H1 (cell line): ENCODE data around the gene RILPL1. TPM values are rescaled to one million over a fixed set of nuclear protein-coding genes. Genes with fewer than 3 reads are reported as not detected.

Source experiments
- CTCF ChIA-PET: fragments of 300-600 bp; sonication (Branson Sonifier 250); formaldehyde crosslinking; loops from one replicate; lab custom pipeline; 2021; ENCODE audit not compliant: partially characterized antibody; lab: Charles Lee
- POLR2A ChIA-PET: fragments of 300-600 bp; sonication (Branson Sonifier 250); formaldehyde crosslinking; loops from one replicate; lab custom pipeline; 2021; ENCODE audit warnings: inconsistent platforms; ENCODE audit not compliant: partially characterized antibody; lab: Charles Lee
- DNase-seq, 2 experiments: peaks; one replicate each; pipeline versions ENCODE4 v3.0.0 to v3.0.0-alpha.2; 2010 to 2022; ENCODE audit warnings: low spot score in 2 of 2, low read depth in 1 of 2, mixed read lengths in 1 of 2
- FAIRE-seq: peaks from 2 replicates; lab custom pipeline; 2011; peaks lifted over from hg19 to GRCh38; lab: Jason Lieb, UNC
- H2AFZ ChIP-seq: 2 replicates; pipeline ENCODE4 v1.8.1; 2012; ENCODE audit warnings: low read length, inconsistent platforms
- H2AK5ac ChIP-seq: 2 replicates; pipeline ENCODE4 v1.6.1; 2013; ENCODE audit warnings: low read depth, low read length
- H2BK120ac ChIP-seq: replicated peaks from 2 replicates; pipeline ENCODE3; 2013; ENCODE audit warnings: low read depth, low read length, inconsistent platforms
- H2BK12ac ChIP-seq: 2 replicates; pipeline ENCODE4 v1.6.1; 2013; ENCODE audit warnings: low read depth, low read length
- H2BK15ac ChIP-seq: 2 replicates; pipeline ENCODE4 v1.6.1; 2013; ENCODE audit warnings: low read length
- H2BK20ac ChIP-seq: 2 replicates; pipeline ENCODE4 v1.6.1; 2013; ENCODE audit warnings: low read length
- H2BK5ac ChIP-seq: 2 replicates; pipeline ENCODE4 v1.6.1; 2013; ENCODE audit warnings: low read depth, low read length
- H3K14ac ChIP-seq: 2 replicates; pipeline ENCODE4 v1.6.1; 2013; ENCODE audit warnings: inconsistent platforms; ENCODE audit not compliant: insufficient read length
- H3K18ac ChIP-seq: 2 replicates; pipeline ENCODE4 v1.6.1; 2013; ENCODE audit warnings: low read length; ENCODE audit errors: extremely low read depth
- H3K23ac ChIP-seq: 2 replicates; pipeline ENCODE4 v1.6.1; 2013; ENCODE audit warnings: inconsistent platforms; ENCODE audit not compliant: insufficient read length
- H3K23me2 ChIP-seq: 2 replicates; pipeline ENCODE4 v1.6.1; 2013; ENCODE audit warnings: low read depth, low read length
- H3K27ac ChIP-seq: 2 replicates; pipeline ENCODE4 v1.6.1; 2011; ENCODE audit warnings: low read depth, low read length, inconsistent platforms
- H3K27me3 ChIP-seq, 4 experiments: replicated peaks in 1 of 4; 1 replicate in 1 of 4; 2 replicates in 3 of 4; pipeline versions ENCODE4 v1.6.1 to v1.8.1; 2011 to 2013; ENCODE audit warnings: low read length in 3 of 4, mild to moderate bottlenecking in 3 of 4, inconsistent platforms in 2 of 4, mixed read lengths in 2 of 4, moderate library complexity in 1 of 4; ENCODE audit not compliant: control insufficient read depth in 3 of 4, insufficient read depth in 3 of 4; ENCODE audit errors: extremely low read depth in 1 of 4
- H3K36me3 ChIP-seq, 4 experiments: 2 replicates each; pipeline versions ENCODE4 v1.6.1 to v1.8.1; 2011 to 2013; ENCODE audit warnings: mild to moderate bottlenecking in 4 of 4, low read length in 3 of 4, moderate library complexity in 2 of 4, control low read depth in 1 of 4, inconsistent platforms in 1 of 4; ENCODE audit not compliant: insufficient read depth in 4 of 4, control insufficient read depth in 2 of 4
- H3K4ac ChIP-seq: replicated peaks from 2 replicates; pipeline ENCODE3; 2013; ENCODE audit warnings: low read length, low read depth, mixed read lengths, inconsistent platforms; ENCODE audit not compliant: insufficient read length
- H3K4me1 ChIP-seq, 4 experiments: replicated peaks in 1 of 4; 1 replicate in 1 of 4; 2 replicates in 3 of 4; pipeline versions ENCODE4 v1.6.1 to v1.8.1; 2011 to 2013; ENCODE audit warnings: low read length in 3 of 4, inconsistent platforms in 2 of 4, mixed read lengths in 1 of 4; ENCODE audit not compliant: insufficient read depth in 4 of 4, control insufficient read depth in 3 of 4
- H3K4me2 ChIP-seq, 2 experiments: 2 replicates each; pipeline versions ENCODE4 v1.6.1 to v1.8.1; 2011 to 2013; ENCODE audit warnings: low read depth in 2 of 2, low read length in 2 of 2, control low read depth in 1 of 2, inconsistent platforms in 1 of 2, mild to moderate bottlenecking in 1 of 2; ENCODE audit not compliant: insufficient read depth in 1 of 2
- H3K4me3 ChIP-seq, 4 experiments: fragments of 200-600, 300-600 bp in 1 of 4; sonication (generic), shearing (Covaris generic), sonication (Bioruptor Twin) in 1 of 4; 2 replicates each; pipeline versions ENCODE4 v1.5.1 to v1.8.1; 2011 to 2016; ENCODE audit warnings: low read length in 4 of 4, low read depth in 3 of 4, control low read depth in 2 of 4, inconsistent platforms in 2 of 4, mild to moderate bottlenecking in 2 of 4, mixed read lengths in 1 of 4, moderate library complexity in 1 of 4; ENCODE audit not compliant: insufficient read depth in 2 of 4; ENCODE audit errors: extremely low read depth in 1 of 4
- H3K56ac ChIP-seq: replicated peaks from 2 replicates; pipeline ENCODE3; 2013; ENCODE audit warnings: low read depth, mild to moderate bottlenecking, mixed read lengths, low read length, inconsistent platforms; ENCODE audit not compliant: insufficient read length
- H3K79me1 ChIP-seq: 2 replicates; pipeline ENCODE4 v1.6.1; 2013; ENCODE audit warnings: low read depth, low read length, control low read depth
- H3K79me2 ChIP-seq, 2 experiments: 2 replicates each; pipeline versions ENCODE4 v1.6.1 to v1.8.1; 2012 to 2013; ENCODE audit warnings: low read length in 2 of 2, mild to moderate bottlenecking in 2 of 2, inconsistent platforms in 1 of 2; ENCODE audit not compliant: insufficient read depth in 2 of 2, control insufficient read depth in 1 of 2
- H3K9ac ChIP-seq, 4 experiments: replicated peaks in 1 of 4; 1 replicate in 1 of 4; 2 replicates in 3 of 4; pipeline versions ENCODE4 v1.6.1 to v1.8.1; 2011 to 2013; ENCODE audit warnings: low read depth in 3 of 4, low read length in 3 of 4, control low read depth in 2 of 4, mild to moderate bottlenecking in 2 of 4, moderate library complexity in 2 of 4, inconsistent platforms in 1 of 4; ENCODE audit errors: extremely low read depth in 1 of 4
- H3K9me3 ChIP-seq, 2 experiments: 2 replicates each; pipeline versions ENCODE4 v1.6.1 to v1.8.1; 2012 to 2013; ENCODE audit warnings: mild to moderate bottlenecking in 2 of 2, moderate library complexity in 2 of 2, control low read depth in 1 of 2, inconsistent platforms in 1 of 2, low read depth in 1 of 2, low read length in 1 of 2, mixed read lengths in 1 of 2; ENCODE audit not compliant: insufficient read depth in 2 of 2
- H4K20me1 ChIP-seq, 2 experiments: replicated peaks in 1 of 2; 2 replicates each; pipeline versions ENCODE3 to v1.8.1; 2011 to 2013; ENCODE audit warnings: inconsistent platforms in 2 of 2, low read length in 2 of 2, mild to moderate bottlenecking in 1 of 2; ENCODE audit not compliant: insufficient read depth in 2 of 2, control insufficient read depth in 1 of 2
- H4K5ac ChIP-seq: 2 replicates; pipeline ENCODE4 v1.6.1; 2013; ENCODE audit warnings: low read length, low read depth, mixed read lengths, inconsistent platforms; ENCODE audit not compliant: insufficient read length
- H4K8ac ChIP-seq: 2 replicates; pipeline ENCODE4 v1.8.0; 2013; ENCODE audit warnings: mild to moderate bottlenecking, moderate library complexity, low read length, inconsistent platforms; ENCODE audit not compliant: insufficient read depth; ENCODE audit errors: extremely low read depth
- H4K91ac ChIP-seq: replicated peaks from 2 replicates; pipeline ENCODE3; 2013; ENCODE audit warnings: low read length, mixed read lengths, inconsistent platforms; ENCODE audit not compliant: insufficient read length
- CHD1 ChIP-seq: IDR thresholded peaks from 2 replicates; pipeline ENCODE4 v1.6.1; 2012; ENCODE audit warnings: low read depth, low read length, improper control_type of control experiment
- HDAC6 ChIP-seq: IDR thresholded peaks from one replicate; pipeline ENCODE4 v1.7.1; 2012; ENCODE audit warnings: low read depth, mild to moderate bottlenecking, inconsistent platforms, low read length, moderate library complexity
- KDM5A ChIP-seq: fragments of 200-600 bp; IDR thresholded peaks from 2 replicates; pipeline ENCODE4 v1.7.1; 2012; ENCODE audit warnings: mild to moderate bottlenecking, low read length, inconsistent platforms, mixed read lengths
- POLR2AphosphoS5 ChIP-seq: IDR thresholded peaks from 2 replicates; pipeline ENCODE4 v1.6.1; 2011; ENCODE audit warnings: low read depth, low read length
- SAP30 ChIP-seq: fragments of 300-600 bp; sonication (generic); IDR thresholded peaks from 2 replicates; pipeline ENCODE4 v1.7.1; 2012; ENCODE audit warnings: low read length, moderate library complexity, mild to moderate bottlenecking, inconsistent platforms; ENCODE audit not compliant: insufficient read depth, insufficient replicate concordance
- USF2 ChIP-seq: IDR thresholded peaks from 2 replicates; pipeline ENCODE4 v1.6.1; 2011; ENCODE audit warnings: low read length, improper control_type of control experiment
- WGBS, 2 experiments: shearing (Covaris generic) in 1 of 2; methylation state at CpG; one replicate each; pipeline versions ENCODE4 v1.1.6 to v1.1.7; 2013 to 2015; ENCODE audit warnings: low lambda C conversion rate in 2 of 2, mixed read lengths in 2 of 2, inconsistent platforms in 1 of 2, low coverage in 1 of 2, missing lambda C conversion rate in 1 of 2; ENCODE audit not compliant: insufficient replicate concordance in 2 of 2, insufficient coverage in 1 of 2, insufficient read length in 1 of 2; ENCODE audit errors: extremely low coverage in 1 of 2, missing lambda C conversion rate in 1 of 2; 5-methylcytosine and 5-hydroxymethylcytosine counted together
- polyA plus RNA-seq, 7 experiments: library from polyadenylated mRNA; depleted of rRNA in 3 of 7; stranded (reverse) in 5 of 7; unstranded in 2 of 7; fragments of >200 nt in 5 of 7; fragments of 200-250 nt in 2 of 7; gene quantifications; 1 replicate in 5 of 7; 2 replicates in 1 of 7; 4 replicates in 1 of 7; pipeline versions ENCODE4 v1.2.1 to v1.2.3, GENCODE V29; 2011 to 2013; ENCODE audit warnings: missing spikeins in 2 of 7, mixed read lengths in 2 of 7
- total RNA-seq: library from RNA; stranded (reverse); fragmentation: NEBNext Ultra II Directional; extraction: Animal tissue kit (Norgen Biotek cat#: 25700); gene quantifications from 2 replicates; pipeline ENCODE4 v1.2.1, GENCODE V29; 2021

Gene RILPL1
- total and polyA plus RNA-seq, 2 of the 8 experiments (the other 6 are each of a cell fraction or from before 2014, with no cell fraction given), result 6.7 to 9.4 TPM

GRCh38 chr12:123472438-123472849, 61.1 kb downstream of the RILPL1 start:
- Histone ChIP-seq H3K36me3 (peaks cover 0 to 15% (median 1%) of the 10 kb centered on the region in 4 experiments; a peak in 4 of 8 replicates), H2AFZ (no peak overlapping the region), H4K91ac (no peak overlapping the region), H4K20me1 (peaks cover 0 to 2% of the 10 kb centered on the region in 2 experiments), H3K79me2 (no peaks in the 10 kb centered on the region), H3K23me2 (no peaks in the 10 kb centered on the region), H2BK12ac (no peak overlapping the region)
- DNase-seq, result no peak
- no peak for TF ChIP-seq SAP30
- TF ChIP-seq CHD1, result no peak
- TF ChIP-seq KDM5A, result no peak
- no peak for TF ChIP-seq POLR2AphosphoS5
- TF ChIP-seq USF2, result no peak
- no peak for TF ChIP-seq HDAC6
- TF ChIP-seq, all 59 proteins: peak for 0
- H3K27me3 ChIP-seq, result no peaks in the 10 kb centered on the region
- POLR2A ChIA-PET, result interaction anchor here (1.0 kb wide), 1 partner anchor 13 kb away, joined by 3 read pairs; no protein-coding TSS in a partner anchor
- 91% methylated on average over 12 of the region's 12 CpGs; no CpG with 5 or more reads in 1 of the 2 experiments for WGBS, 2 experiments
- CTCF ChIA-PET, result interaction anchor here (2.0 kb wide), 1 partner anchor 146 kb away, joined by 4 read pairs; no protein-coding TSS in a partner anchor
- H2BK15ac ChIP-seq, result no peak overlapping the region
- no peak overlapping the region for H3K18ac ChIP-seq
- H4K8ac ChIP-seq, result no peak overlapping the region
- H3K27ac ChIP-seq, result no peak overlapping the region
- H2BK20ac ChIP-seq, result no peak overlapping the region
- no peak overlapping the region for H3K4me3 ChIP-seq
- H2AK5ac ChIP-seq, result no peak overlapping the region
- no peak overlapping the region for H3K9ac ChIP-seq
- no peak overlapping the region for H3K4ac ChIP-seq
- no peak overlapping the region for H2BK5ac ChIP-seq
- H3K56ac ChIP-seq, result no peak overlapping the region
- H3K23ac ChIP-seq, result no peak overlapping the region
- no peak overlapping the region for H4K5ac ChIP-seq
- no peak overlapping the region for H2BK120ac ChIP-seq
- no peak overlapping the region for H3K4me2 ChIP-seq
- no peaks in the 10 kb centered on the region for H3K79me1 ChIP-seq
- H3K9me3 ChIP-seq, result no peaks in the 10 kb centered on the region
- H3K4me1 ChIP-seq, result no peaks in the 10 kb centered on the region
- FAIRE-seq, result no peak
- no peak overlapping the region for H3K14ac ChIP-seq
